HepG2 (cell line): ENCODE measurements around the gene DOK5.

Experiments used
- CHD2 ChIP-seq: IDR thresholded peaks from 2 replicates; pipeline ENCODE4 v1.6.1; 2011; ENCODE audit warnings: low read depth, low read length, improper control_type of control experiment
- CTCF ChIP-seq: sonication (generic); formaldehyde crosslinking; IDR thresholded peaks from 2 replicates; pipeline ENCODE4 v1.5.0; 2020; ENCODE audit warnings: mild to moderate bottlenecking, missing genetic modification reagents, moderate library complexity
- HDAC1 ChIP-seq: sonication (generic); formaldehyde crosslinking; IDR thresholded peaks from 2 replicates; pipeline ENCODE4 v1.5.1; 2020; ENCODE audit warnings: mild to moderate bottlenecking, missing genetic modification reagents
- HNF4A ChIP-seq: sonication (generic); formaldehyde crosslinking; IDR thresholded peaks from 2 replicates; pipeline ENCODE4 v1.4.0; 2020; ENCODE audit warnings: missing genetic modification reagents
- NFIB ChIP-seq: sonication (generic); formaldehyde crosslinking; IDR thresholded peaks from 2 replicates; pipeline ENCODE4 v1.9.0; 2021; ENCODE audit warnings: missing genetic modification reagents, mild to moderate bottlenecking, borderline replicate concordance
- NFYB ChIP-seq: sonication (generic); formaldehyde crosslinking; IDR thresholded peaks from 2 replicates; pipeline ENCODE4 v1.4.0; 2020; ENCODE audit warnings: missing genetic modification reagents
- RAD51 ChIP-seq: fragments of 450-650 bp; IDR thresholded peaks from 2 replicates; pipeline ENCODE4 v1.6.1; 2016; ENCODE audit warnings: borderline replicate concordance
- RBFOX2 ChIP-seq: fragments of 200-400 bp; formaldehyde crosslinking; IDR thresholded peaks from 2 replicates; pipeline ENCODE4 v1.6.1; 2017; ENCODE audit warnings: low read depth, mild to moderate bottlenecking, low read length
- RBM22 ChIP-seq: fragments of 200-400 bp; formaldehyde crosslinking; optimal IDR thresholded peaks from 2 replicates; pipeline ENCODE3; 2017; ENCODE audit warnings: mild to moderate bottlenecking, low read length, moderate library complexity
- RCOR2 ChIP-seq: IDR thresholded peaks from 2 replicates; pipeline ENCODE4 v1.6.1; 2016; ENCODE audit warnings: missing biosample characterization, missing genetic modification reagents
- SMC3 ChIP-seq: IDR thresholded peaks from 2 replicates; pipeline ENCODE4 v1.6.1; 2011; ENCODE audit warnings: low read length, improper control_type of control experiment
- USF2 ChIP-seq, 2 experiments: sonication (generic) in 1 of 2; formaldehyde crosslinking in 1 of 2; IDR thresholded peaks; 2 replicates each; pipeline versions ENCODE4 v1.5.1 to v1.6.1; 2011 to 2020; ENCODE audit warnings: borderline replicate concordance in 1 of 2, low read depth in 1 of 2, low read length in 1 of 2, mild to moderate bottlenecking in 1 of 2, missing genetic modification reagents in 1 of 2, moderate library complexity in 1 of 2
- ZNF138 ChIP-seq: sonication (generic); formaldehyde crosslinking; IDR thresholded peaks from 2 replicates; pipeline ENCODE4 v1.5.0; 2020; ENCODE audit warnings: mild to moderate bottlenecking, low read depth, missing genetic modification reagents
- TF ChIP-seq, protein P1 (sequence below), 2 experiments: IDR thresholded peaks; 2 replicates each; pipeline ENCODE4 v1.6.1; 2011 to 2012; ENCODE audit warnings: low read length in 2 of 2, borderline replicate concordance in 1 of 2, low read depth in 1 of 2, mild to moderate bottlenecking in 1 of 2, moderate library complexity in 1 of 2

DNA sequence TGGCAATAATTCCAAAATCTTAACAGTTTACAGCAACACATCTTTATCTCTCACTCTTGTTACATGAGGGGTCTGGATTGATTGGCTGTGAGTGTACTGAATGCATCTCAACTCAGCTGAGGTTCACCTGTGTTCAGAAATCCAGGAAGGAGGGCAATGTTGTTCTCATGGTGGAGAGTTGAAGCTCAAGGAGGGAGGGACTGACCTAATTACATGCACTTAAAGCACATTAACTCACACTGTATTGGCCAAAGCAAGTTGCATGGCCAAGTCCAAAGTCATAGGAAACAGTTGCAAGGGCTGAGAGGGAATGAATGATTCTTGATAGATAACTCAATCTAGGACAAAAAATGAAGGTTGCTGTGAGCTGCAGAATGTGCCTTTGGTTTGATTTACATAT lies 102.2 kb downstream of the DOK5 start:
- TF ChIP-seq RAD51 (no peak), ZNF138 (no peak), CHD2 (no peak), RBFOX2 (no peak), RBM22 (no peak), USF2 (IDR thresholded peaks at IDR 0.05; ENCODE audit: low read depth, low read length) (no peak), USF2 (CRISPR knock-in tag; IDR thresholded peaks at IDR 0.05; ENCODE audit: borderline replicate concordance) (no peak), SMC3 (no peak), CTCF (CRISPR knock-in tag) (no peak), NFIB (CRISPR knock-in tag) (no peak), RCOR2 (no peak), NFYB (CRISPR knock-in tag) (no peak), HDAC1 (CRISPR knock-in tag) (no peak), HNF4A (CRISPR knock-in tag) (no peak)
- TF ChIP-seq, protein P1, sequence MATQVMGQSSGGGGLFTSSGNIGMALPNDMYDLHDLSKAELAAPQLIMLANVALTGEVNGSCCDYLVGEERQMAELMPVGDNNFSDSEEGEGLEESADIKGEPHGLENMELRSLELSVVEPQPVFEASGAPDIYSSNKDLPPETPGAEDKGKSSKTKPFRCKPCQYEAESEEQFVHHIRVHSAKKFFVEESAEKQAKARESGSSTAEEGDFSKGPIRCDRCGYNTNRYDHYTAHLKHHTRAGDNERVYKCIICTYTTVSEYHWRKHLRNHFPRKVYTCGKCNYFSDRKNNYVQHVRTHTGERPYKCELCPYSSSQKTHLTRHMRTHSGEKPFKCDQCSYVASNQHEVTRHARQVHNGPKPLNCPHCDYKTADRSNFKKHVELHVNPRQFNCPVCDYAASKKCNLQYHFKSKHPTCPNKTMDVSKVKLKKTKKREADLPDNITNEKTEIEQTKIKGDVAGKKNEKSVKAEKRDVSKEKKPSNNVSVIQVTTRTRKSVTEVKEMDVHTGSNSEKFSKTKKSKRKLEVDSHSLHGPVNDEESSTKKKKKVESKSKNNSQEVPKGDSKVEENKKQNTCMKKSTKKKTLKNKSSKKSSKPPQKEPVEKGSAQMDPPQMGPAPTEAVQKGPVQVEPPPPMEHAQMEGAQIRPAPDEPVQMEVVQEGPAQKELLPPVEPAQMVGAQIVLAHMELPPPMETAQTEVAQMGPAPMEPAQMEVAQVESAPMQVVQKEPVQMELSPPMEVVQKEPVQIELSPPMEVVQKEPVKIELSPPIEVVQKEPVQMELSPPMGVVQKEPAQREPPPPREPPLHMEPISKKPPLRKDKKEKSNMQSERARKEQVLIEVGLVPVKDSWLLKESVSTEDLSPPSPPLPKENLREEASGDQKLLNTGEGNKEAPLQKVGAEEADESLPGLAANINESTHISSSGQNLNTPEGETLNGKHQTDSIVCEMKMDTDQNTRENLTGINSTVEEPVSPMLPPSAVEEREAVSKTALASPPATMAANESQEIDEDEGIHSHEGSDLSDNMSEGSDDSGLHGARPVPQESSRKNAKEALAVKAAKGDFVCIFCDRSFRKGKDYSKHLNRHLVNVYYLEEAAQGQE (IDR thresholded peaks at IDR 0.05; ENCODE audit: borderline replicate concordance in 1 of 2, low read depth in 1 of 2, low read length in 2 of 2) = no peak
